AG04450 (cell line): ENCODE data around the gene SLC16A5. TPM values are rescaled to one million over a fixed set of nuclear protein-coding genes. Genes with fewer than 3 reads are reported as not detected.

Experiments
- CTCF ChIA-PET: fragments of 300-600, 350-600 bp; formaldehyde crosslinking; extraction: SDS; loops from one replicate; lab custom pipeline; 2022; ENCODE audit warnings: antibody characterized with exemption, inconsistent platforms; lab: Charles Lee
- POLR2A ChIA-PET: fragments of 350-600 bp; formaldehyde crosslinking; extraction: SDS; loops from one replicate; lab custom pipeline; 2021; ENCODE audit warnings: antibody characterized with exemption, inconsistent platforms; lab: Yijun Ruan, JAX
- DNase-seq: peaks from one replicate; pipeline ENCODE4 v3.0.0-alpha.2; 2011; ENCODE audit warnings: low read depth, low spot score
- H3K27ac ChIP-seq: one replicate; pipeline ENCODE4 v1.5.1; 2012; ENCODE audit warnings: low read depth, low read length, control low read depth
- H3K27me3 ChIP-seq: one replicate; pipeline ENCODE4 v1.6.0; 2012; ENCODE audit warnings: low read length; ENCODE audit not compliant: control insufficient read depth, insufficient read depth
- H3K4me3 ChIP-seq: 2 replicates; pipeline ENCODE4 v1.5.1; 2011; ENCODE audit warnings: mild to moderate bottlenecking, low read depth, low read length, control low read depth
- H3K9me3 ChIP-seq: 2 replicates; pipeline ENCODE4 v1.5.1; 2012; ENCODE audit warnings: low read length; ENCODE audit not compliant: control insufficient read depth, insufficient read depth
- polyA plus RNA-seq: library from polyadenylated mRNA; depleted of rRNA; stranded (reverse); fragments of >200 nt; gene quantifications from 2 replicates; pipeline ENCODE4 v1.2.3, GENCODE V29; 2011
- TF ChIP-seq, protein P1 (sequence below): IDR thresholded peaks from 2 replicates; pipeline ENCODE4 v1.5.1; 2011; ENCODE audit warnings: low read depth, low read length, control low read depth, inconsistent platforms

SLC16A5 gene
- polyA plus RNA-seq, 1 experiment: 2.9 TPM

DNA sequence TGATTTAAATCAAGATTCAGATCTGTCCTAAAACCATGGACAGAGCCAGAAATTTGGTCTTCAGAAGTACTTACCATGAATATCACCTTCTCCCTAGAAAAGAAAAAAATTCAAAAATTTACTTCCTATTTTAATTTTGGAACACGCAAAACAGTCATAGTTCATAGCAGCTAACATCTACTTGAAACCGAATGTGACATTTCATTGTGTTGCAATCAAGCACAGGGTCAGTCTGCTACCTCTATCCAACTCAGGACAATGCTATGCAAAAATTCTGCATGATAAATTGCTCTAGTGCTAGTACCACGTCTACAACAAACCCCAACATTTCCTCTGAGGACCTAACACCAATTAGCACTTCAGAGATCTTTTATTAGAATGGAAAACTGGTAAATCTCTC is 58.8 kb downstream of the SLC16A5 start:
- no peaks in the 10 kb centered on the region for H3K9me3 ChIP-seq
- no peaks in the 10 kb centered on the region for H3K27me3 ChIP-seq
- CTCF ChIA-PET: interaction anchor here (0.5 to 1.1 kb wide), 2 partner anchors 25 to 63 kb away, joined by 3 read pairs; no protein-coding TSS in a partner anchor
- DNase-seq: no peak
- H3K27ac ChIP-seq: peak overlapping the region; percentile 31
- POLR2A ChIA-PET: interaction anchor here (0.6 kb wide), 1 partner anchor 123 kb away, joined by 4 read pairs; no protein-coding TSS in a partner anchor
- TF ChIP-seq, protein P1, sequence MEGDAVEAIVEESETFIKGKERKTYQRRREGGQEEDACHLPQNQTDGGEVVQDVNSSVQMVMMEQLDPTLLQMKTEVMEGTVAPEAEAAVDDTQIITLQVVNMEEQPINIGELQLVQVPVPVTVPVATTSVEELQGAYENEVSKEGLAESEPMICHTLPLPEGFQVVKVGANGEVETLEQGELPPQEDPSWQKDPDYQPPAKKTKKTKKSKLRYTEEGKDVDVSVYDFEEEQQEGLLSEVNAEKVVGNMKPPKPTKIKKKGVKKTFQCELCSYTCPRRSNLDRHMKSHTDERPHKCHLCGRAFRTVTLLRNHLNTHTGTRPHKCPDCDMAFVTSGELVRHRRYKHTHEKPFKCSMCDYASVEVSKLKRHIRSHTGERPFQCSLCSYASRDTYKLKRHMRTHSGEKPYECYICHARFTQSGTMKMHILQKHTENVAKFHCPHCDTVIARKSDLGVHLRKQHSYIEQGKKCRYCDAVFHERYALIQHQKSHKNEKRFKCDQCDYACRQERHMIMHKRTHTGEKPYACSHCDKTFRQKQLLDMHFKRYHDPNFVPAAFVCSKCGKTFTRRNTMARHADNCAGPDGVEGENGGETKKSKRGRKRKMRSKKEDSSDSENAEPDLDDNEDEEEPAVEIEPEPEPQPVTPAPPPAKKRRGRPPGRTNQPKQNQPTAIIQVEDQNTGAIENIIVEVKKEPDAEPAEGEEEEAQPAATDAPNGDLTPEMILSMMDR: no peak
- no peak overlapping the region for H3K4me3 ChIP-seq

DNA sequence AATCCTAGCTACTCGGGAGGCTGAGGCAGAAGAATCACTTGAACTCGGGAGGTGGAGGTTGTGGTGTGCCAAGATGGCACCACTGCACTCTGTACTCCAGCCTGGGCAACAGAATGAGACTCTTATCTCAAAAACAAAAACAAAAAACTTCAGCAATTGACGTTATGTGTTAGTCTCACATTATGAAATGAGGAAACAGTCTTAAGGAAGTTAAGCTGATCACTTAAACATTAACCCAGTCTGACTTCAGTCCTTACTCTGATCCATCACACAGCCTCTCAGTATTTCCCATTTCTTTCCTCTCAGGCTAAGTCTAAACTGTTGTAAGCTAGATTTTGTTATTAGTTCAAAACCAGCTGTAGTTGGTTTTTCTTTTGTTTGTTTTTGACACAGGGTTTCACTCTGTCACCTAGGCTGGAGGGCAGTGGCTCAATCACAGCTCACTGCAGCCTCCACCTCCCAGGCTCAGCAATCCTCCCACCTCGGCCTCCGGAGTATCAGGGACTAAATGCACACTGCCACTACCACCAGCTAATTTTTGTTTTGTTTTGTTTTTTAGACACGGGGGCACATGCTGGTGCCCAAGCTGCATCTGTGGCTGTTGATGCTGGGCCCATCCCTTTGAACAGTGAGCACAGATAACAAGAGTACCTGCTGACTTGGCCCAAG is 60.3 kb downstream of the SLC16A5 start:
- H3K27ac ChIP-seq: no peak overlapping the region
- no peak overlapping the region for H3K4me3 ChIP-seq
- ChIA-PET CTCF (interaction anchor here (0.7 to 2.2 kb wide), 4 partner anchors 17 to 88 kb away, joined by 3 to 12 read pairs (median 5); no protein-coding TSS in a partner anchor), POLR2A (no interaction called here)
- H3K9me3 ChIP-seq: no peaks in the 10 kb centered on the region
- no peaks in the 10 kb centered on the region for H3K27me3 ChIP-seq
- TF ChIP-seq, protein P1: no peak
- DNase-seq: no peak

DNA sequence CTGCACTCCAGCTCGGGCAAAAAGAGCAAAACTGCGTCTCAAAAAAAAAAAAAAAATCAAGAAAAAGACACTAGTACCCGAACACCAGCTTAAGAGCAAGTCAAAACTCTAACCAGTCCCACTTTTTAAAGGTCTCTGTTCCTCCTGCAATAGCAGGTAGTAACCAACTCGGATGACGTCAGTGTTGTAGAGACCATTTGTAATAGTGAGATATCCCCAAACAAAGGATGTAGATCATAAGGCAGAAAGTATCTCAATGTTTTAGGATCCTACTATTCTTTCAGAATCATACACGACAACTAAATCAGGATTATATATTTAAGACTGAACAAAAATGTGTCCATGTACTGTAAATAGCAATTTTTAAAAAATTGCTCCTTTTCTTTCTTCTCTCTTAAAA is 64.2 kb downstream of the SLC16A5 start:
- no peaks in the 10 kb centered on the region; the same call in 1 of the 2 replicates for H3K9me3 ChIP-seq
- DNase-seq: no peak
- TF ChIP-seq, protein P1: no peak
- H3K27ac ChIP-seq: no peak overlapping the region
- no peaks in the 10 kb centered on the region for H3K27me3 ChIP-seq
- peak overlapping the region; percentile 94 for H3K4me3 ChIP-seq
- ChIA-PET POLR2A (interaction anchor here (0.6 to 0.7 kb wide), 3 partner anchors 12 to 928 kb away, joined by 4 to 5 read pairs (median 5); no protein-coding TSS in a partner anchor), CTCF (interaction anchor here (0.7 to 2.6 kb wide), 3 partner anchors 16 to 38 kb away, joined by 3 to 15 read pairs (median 5); no protein-coding TSS in a partner anchor)

DNA sequence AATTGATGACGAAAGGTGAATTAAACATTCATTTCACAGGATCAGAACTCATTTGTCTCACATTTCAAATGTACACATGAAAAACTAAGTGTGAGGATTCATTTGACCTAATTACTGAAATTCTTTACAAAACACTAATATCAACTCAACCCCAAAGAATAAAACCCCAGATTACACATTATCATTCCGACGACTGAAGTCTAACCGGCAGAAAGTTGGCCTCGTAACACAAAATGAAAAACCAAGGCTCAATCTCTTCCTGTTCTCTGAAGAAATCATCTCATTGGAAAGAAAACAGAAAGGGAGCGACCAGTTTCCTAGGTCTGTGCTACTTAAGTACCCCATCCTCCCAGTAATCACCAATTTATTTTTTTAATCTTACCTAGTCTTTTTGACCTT is 64.8 kb downstream of the SLC16A5 start:
- POLR2A ChIA-PET: no interaction called here
- CTCF ChIA-PET: no interaction called here

More for the DNA sequence above, 64.8 kb downstream of the SLC16A5 start:
- H3K9me3 ChIP-seq: no peaks in the 10 kb centered on the region; the same call in 1 of the 2 replicates
- no peaks in the 10 kb centered on the region for H3K27me3 ChIP-seq
- H3K27ac ChIP-seq: no peak overlapping the region
- no peak for DNase-seq
- TF ChIP-seq, protein P1: no peak
- peak overlapping the region; percentile 94 for H3K4me3 ChIP-seq
